Skeletal muscle satellite cell (primary cell): ENCODE data around the gene BTG2. TPM values are rescaled to one million over a fixed set of nuclear protein-coding genes. Genes with fewer than 3 reads are reported as not detected.
A peak's percentile ranks its signal among the peaks of the same experiment; 100 is the strongest.
"Not testable (repeated sequence)": the region's sequence is repeated elsewhere in the genome, so short reads cannot be mapped to it uniquely, and the experiment has no call there.

ENCODE experiments used
- H3K27me3 ChIP-seq: 2 replicates; pipeline ENCODE4 v1.7.0; 2013; ENCODE audit warnings: low read length; ENCODE audit not compliant: control insufficient read depth, insufficient read depth
- H3K36me3 ChIP-seq: 2 replicates; pipeline ENCODE4 v1.7.0; 2013; ENCODE audit warnings: mild to moderate bottlenecking, control low read depth, low read length; ENCODE audit not compliant: insufficient read depth
- H3K4me1 ChIP-seq: 2 replicates; pipeline ENCODE4 v1.7.0; 2013; ENCODE audit warnings: low read length; ENCODE audit not compliant: control insufficient read depth, insufficient read depth
- H3K4me2 ChIP-seq: 2 replicates; pipeline ENCODE4 v1.7.0; 2013; ENCODE audit warnings: mild to moderate bottlenecking, low read length
- H3K4me3 ChIP-seq: 2 replicates; pipeline ENCODE4 v1.7.0; 2013; ENCODE audit warnings: low read length
- H3K9ac ChIP-seq: 2 replicates; pipeline ENCODE4 v1.7.0; 2013; ENCODE audit warnings: mild to moderate bottlenecking, low read depth, low read length, moderate library complexity
- H3K9me3 ChIP-seq: replicated peaks from 2 replicates; pipeline ENCODE4 v1.7.0; 2013; ENCODE audit warnings: mild to moderate bottlenecking, control low read depth, low read length
- total RNA-seq: library from RNA; depleted of rRNA; stranded (reverse); fragments of >200 nt; gene quantifications from 2 replicates; pipeline ENCODE4 v1.2.3, GENCODE V29; 2012; rRNA removed

The BTG2 gene
- total RNA-seq = 6.1 and 7.0 TPM in 2 replicates

DNA sequence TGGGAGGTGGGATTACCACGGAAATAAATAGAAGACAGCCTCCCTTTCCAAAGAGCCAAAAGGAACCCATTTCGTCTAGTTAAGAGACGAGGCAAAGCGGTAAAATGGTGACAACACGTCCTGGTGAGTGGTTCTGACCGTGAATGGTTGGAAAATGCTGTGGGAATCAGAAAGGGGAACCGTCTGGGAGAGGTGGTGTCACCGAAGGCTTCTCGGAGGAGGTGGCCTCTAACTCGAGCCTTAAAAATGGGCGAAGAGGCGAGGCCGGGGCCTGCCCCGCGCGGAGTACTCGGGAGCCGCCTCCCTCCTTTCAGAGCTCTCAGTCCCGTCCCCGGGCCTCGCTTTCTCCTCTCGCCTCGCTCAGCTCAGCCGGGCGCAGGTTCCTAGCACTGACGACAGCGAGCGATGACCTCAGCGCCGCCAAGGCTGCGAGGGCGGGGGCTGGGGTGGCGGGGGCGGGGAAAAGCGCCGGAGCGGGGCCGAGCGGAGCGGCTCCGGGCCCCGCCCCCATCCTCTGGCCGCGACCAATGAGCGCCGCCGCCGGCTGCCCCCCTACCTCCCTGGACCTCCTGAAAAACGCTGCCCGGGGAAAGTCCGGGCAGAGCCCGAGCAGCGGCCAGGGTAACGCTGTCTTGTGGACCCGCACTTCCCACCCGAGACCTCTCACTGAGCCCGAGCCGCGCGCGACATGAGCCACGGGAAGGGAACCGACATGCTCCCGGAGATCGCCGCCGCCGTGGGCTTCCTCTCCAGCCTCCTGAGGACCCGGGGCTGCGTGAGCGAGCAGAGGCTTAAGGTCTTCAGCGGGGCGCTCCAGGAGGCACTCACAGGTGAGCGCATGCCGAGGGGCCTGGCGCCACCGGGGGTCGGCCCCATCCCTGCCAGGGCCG, at the start of gene BTG2:
TSS of gene BTG2 (plus strand) at position 601 of the 890 bp plus-strand sequence. CDS start at position 689, 88 bp downstream.
- Histone ChIP-seq H3K27me3 (peaks cover 21% of the 10 kb centered on the region), H3K9me3 (no peaks in the 10 kb centered on the region), H3K4me2 (peak within 1 kb of the TSS; percentile 95), H3K36me3 (peaks cover 17% of the 10 kb centered on the region), H3K9ac (peak within 1 kb of the TSS; percentile 86), H3K4me1 (peaks cover 30% of the 10 kb centered on the region), H3K4me3 (peak within 1 kb of the TSS; percentile 98)

- not testable (repeated sequence) for H3K9ac ChIP-seq, H3K36me3 ChIP-seq, H3K4me1 ChIP-seq, H3K4me2 ChIP-seq, H3K4me3 ChIP-seq, H3K9me3 ChIP-seq
- peaks cover 11% of the 10 kb centered on the region for H3K27me3 ChIP-seq
These were observed 48.7 kb upstream of the BTG2 start for GRCh38 chr1:203256636-203257035.

DNA sequence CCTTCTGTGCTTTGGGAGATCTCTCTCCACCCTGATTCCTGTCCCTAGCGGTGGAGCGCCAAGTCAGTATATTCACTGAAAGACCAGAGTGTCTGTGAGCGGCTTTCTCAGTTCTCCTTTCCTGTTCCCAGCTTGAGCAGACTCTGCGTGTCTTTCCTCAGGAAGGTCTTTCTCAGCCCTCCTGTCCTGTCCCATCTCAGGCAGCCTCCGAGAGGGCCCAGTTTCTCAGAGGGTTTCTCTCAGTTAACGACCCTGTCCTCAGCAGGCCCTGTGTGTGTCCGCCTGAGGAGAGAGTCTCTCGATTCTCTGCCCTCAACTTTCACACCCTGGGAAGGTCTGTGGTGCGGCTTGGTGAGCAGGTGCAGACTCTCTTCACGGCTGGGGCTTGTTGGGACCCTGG, 41.8 kb upstream of the BTG2 start:
- H3K4me3 ChIP-seq = no peak overlapping the region
- peak overlapping the region; percentile 21 for H3K4me2 ChIP-seq
- H3K4me1 ChIP-seq = peaks cover 16% of the 10 kb centered on the region
- no peaks in the 10 kb centered on the region for H3K9me3 ChIP-seq
- no peaks in the 10 kb centered on the region for H3K27me3 ChIP-seq
- no peaks in the 10 kb centered on the region for H3K36me3 ChIP-seq
- peak overlapping the region; percentile 52 for H3K9ac ChIP-seq

DNA sequence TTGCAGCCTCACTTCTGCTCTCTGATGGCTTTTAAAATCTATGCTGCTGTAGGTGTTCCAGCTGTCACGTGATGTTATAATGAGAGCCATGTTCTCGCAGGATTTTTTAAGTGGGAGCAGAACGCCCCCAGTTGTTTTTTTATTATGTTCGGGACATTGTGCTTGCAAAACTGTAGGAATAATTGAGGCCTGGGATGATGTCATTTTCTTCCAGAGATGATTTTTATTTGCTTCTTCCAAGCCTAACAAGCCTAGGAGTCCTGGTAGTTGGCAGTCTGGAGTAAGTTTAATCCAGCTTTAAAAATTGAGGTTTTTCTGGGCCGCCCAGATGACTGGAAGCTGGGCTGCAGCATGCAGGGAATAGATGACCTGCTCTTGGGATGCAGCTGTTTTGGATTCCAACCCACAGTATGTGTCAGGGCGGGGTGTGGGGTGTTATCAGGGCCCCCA, 41.2 kb upstream of the BTG2 start:
- peak overlapping the region; percentile 52 for H3K9ac ChIP-seq
- H3K4me2 ChIP-seq = peak overlapping the region; percentile 21
- H3K4me1 ChIP-seq = peaks cover 16% of the 10 kb centered on the region
- no peaks in the 10 kb centered on the region for H3K36me3 ChIP-seq
- H3K27me3 ChIP-seq = no peaks in the 10 kb centered on the region
- no peaks in the 10 kb centered on the region for H3K9me3 ChIP-seq
- no peak overlapping the region for H3K4me3 ChIP-seq

DNA sequence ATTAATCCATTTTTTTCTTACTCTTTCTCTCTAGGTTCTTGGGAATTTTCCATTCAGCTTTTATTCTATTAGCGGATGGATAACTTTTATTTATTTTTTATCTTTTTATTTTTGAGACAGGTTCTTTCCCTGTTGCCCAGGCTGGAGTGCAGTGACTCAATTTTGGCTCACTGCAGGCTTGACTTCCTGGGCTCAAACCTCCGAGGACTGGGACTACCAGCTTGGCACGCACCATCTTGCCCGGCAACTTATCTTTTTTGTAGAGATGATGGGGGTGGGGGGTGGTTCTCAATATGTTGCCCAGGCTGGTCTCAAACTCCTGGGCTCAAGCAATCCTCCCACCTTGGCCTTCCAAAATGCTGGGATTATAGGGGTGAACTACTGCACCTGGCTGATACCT, 39.8 kb upstream of the BTG2 start:
- no peaks in the 10 kb centered on the region for H3K36me3 ChIP-seq
- H3K4me2 ChIP-seq = no peak overlapping the region
- H3K4me1 ChIP-seq = peaks cover 16% of the 10 kb centered on the region

GRCh38 chr1:203266140-203266539, 39.2 kb upstream of the BTG2 start:
- H3K4me1 ChIP-seq = peaks cover 16% of the 10 kb centered on the region
- H3K4me2 ChIP-seq, H3K27me3 ChIP-seq, H3K9ac ChIP-seq, H3K4me3 ChIP-seq, H3K36me3 ChIP-seq, H3K9me3 ChIP-seq: not testable (repeated sequence)

More for the DNA sequence above, 39.8 kb upstream of the BTG2 start:
- Histone ChIP-seq H3K9ac (no peak overlapping the region), H3K27me3 (peaks cover under 1% of the 10 kb centered on the region), H3K4me3 (no peak overlapping the region), H3K9me3 (no peaks in the 10 kb centered on the region)

GRCh38 chr1:203267347-203267846, 37.9 kb upstream of the BTG2 start:
- Histone ChIP-seq H3K36me3 (no peaks in the 10 kb centered on the region), H3K9me3 (no peaks in the 10 kb centered on the region), H3K27me3 (peaks cover 5% of the 10 kb centered on the region), H3K4me1 (peaks cover 16% of the 10 kb centered on the region), H3K4me3 (peak overlapping the region; percentile 79), H3K9ac (peak overlapping the region; percentile 80), H3K4me2 (peak overlapping the region; percentile 89)

GRCh38 chr1:203267912-203268311, 37.4 kb upstream of the BTG2 start:
- Histone ChIP-seq H3K4me1 (peaks cover 19% of the 10 kb centered on the region), H3K9ac (peak overlapping the region; percentile 80), H3K36me3 (no peaks in the 10 kb centered on the region), H3K27me3 (peaks cover 5% of the 10 kb centered on the region), H3K4me2 (peak overlapping the region; percentile 89), H3K9me3 (no peaks in the 10 kb centered on the region), H3K4me3 (peak overlapping the region; percentile 79)

DNA sequence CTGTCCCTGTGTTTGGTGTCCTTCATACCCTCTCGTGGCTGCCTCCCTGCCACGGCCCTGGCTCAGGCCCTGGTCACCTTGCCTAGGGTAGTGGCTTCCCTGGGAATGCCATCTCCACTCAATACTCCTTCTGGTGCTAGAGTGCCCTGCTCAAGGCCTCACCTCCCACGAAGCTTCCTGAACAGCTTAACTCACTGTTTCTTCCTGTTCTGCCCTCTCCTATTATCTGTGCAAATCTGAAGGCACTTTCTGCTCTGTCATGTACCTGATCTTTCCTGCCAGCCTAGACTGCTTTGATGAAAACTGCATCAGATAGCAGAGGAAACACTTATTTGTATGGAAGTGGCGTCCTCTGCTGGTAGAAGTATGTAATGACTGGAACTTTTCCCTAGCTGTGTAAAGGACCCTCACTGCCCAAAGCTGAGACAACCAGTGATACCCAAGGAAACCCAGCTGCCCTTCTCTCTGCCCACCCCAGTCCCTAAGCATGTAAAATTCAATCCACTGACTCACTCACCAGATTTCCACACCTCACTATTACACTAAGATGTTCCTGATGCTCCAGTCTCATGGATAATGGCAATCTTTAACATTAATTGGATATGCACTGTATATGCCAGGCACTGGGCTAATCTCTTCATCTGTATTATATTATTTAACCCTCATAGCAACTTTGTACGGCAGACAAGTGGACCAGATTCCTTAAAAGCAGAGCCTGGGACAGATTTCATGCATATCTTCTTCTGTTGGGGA, 36.2 kb upstream of the BTG2 start:
- H3K4me2 ChIP-seq = no peak overlapping the region
- H3K27me3 ChIP-seq = peaks cover 5% of the 10 kb centered on the region
- H3K9ac ChIP-seq = no peak overlapping the region
- no peak overlapping the region for H3K4me3 ChIP-seq
- H3K4me1 ChIP-seq = peaks cover 25% of the 10 kb centered on the region
- no peaks in the 10 kb centered on the region for H3K9me3 ChIP-seq
- no peaks in the 10 kb centered on the region for H3K36me3 ChIP-seq

DNA sequence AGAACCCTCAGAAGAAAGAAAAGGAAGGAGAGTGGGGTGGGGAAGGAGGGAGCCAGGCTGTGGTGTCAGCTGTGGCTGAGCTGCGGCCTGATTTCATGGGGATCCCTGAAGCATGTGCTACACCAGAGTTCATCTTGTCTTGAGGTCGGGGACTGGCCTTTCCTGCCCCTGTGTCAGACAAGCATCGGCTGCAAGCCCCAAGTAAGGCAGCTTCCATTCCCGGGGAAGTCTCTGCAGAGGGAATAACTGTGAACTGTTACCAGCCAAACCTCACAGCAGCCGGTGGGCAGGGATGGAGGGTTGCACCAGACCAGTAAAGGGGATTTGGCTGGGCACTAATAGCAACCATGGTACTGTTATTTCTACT, 35.7 kb upstream of the BTG2 start:
- Histone ChIP-seq H3K9ac (no peak overlapping the region), H3K9me3 (no peaks in the 10 kb centered on the region), H3K36me3 (no peaks in the 10 kb centered on the region), H3K4me3 (no peak overlapping the region), H3K4me2 (no peak overlapping the region), H3K4me1 (peaks cover 28% of the 10 kb centered on the region), H3K27me3 (peaks cover 5% of the 10 kb centered on the region)

GRCh38 chr1:203270448-203270847, 34.9 kb upstream of the BTG2 start:
- H3K9ac ChIP-seq = no peak overlapping the region
- H3K4me1 ChIP-seq = peaks cover 32% of the 10 kb centered on the region
- H3K4me2 ChIP-seq = no peak overlapping the region
- no peaks in the 10 kb centered on the region for H3K9me3 ChIP-seq
- H3K4me3 ChIP-seq = no peak overlapping the region
- peaks cover 5% of the 10 kb centered on the region for H3K27me3 ChIP-seq
- H3K36me3 ChIP-seq = no peaks in the 10 kb centered on the region
